ENCODE measurements around the gene TMEM72.
A peak's percentile ranks its signal among the peaks of the same experiment; 100 is the strongest.
"Not testable (repeated sequence)": the region's sequence is repeated elsewhere in the genome, so short reads cannot be mapped to it uniquely, and the experiment has no call there.

TMEM72 gene

DNA sequence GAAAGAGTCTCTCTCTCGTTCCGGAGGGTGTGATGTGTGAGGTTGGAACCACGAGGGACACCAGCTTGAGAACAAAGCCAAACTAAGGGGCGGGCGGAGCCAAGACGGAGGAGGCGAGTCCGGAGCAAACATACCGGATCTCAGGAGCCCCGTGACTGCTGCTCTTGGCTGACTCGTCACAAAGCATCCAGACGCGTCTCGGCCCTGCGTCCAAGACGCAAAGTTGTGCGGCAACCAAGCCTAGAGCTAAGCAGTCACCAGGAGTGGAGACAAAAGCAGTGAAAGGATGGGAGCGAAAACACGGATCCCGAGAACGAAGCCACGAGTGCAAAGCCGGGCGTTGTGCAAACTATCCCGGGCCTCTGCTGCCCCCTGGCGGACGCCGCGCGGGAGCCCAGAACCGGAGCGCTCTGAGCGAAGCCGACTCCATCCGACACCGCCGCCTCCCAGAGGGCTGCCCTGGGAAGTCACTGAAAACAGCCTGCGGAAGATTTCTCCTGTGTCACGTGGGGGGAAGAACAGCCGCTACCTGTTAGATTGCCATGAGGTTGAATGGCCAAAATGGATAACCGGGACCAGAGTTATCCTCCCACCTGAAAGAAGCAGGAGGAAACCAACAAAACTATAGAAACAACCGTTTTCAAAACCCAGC lies 46.4 kb upstream of the TMEM72 start:
- ATAC-seq = peak; percentile 99
- TF ChIP-seq PPARA (CRISPR knock-in tag; IDR thresholded peaks at IDR 0.05; ENCODE audit: borderline replicate concordance) = no peak
- TF ChIP-seq ZC3H10 (CRISPR knock-in tag; IDR thresholded peaks at IDR 0.05) = no peak
- TF ChIP-seq ESRRG (CRISPR knock-in tag; IDR thresholded peaks at IDR 0.05) = no peak
- TF ChIP-seq TCF4 (CRISPR knock-in tag; IDR thresholded peaks at IDR 0.05; ENCODE audit: borderline replicate concordance) = no peak
- no peak for TF ChIP-seq ZFP3 (CRISPR knock-in tag; IDR thresholded peaks at IDR 0.05)
- TF ChIP-seq, protein P1, sequence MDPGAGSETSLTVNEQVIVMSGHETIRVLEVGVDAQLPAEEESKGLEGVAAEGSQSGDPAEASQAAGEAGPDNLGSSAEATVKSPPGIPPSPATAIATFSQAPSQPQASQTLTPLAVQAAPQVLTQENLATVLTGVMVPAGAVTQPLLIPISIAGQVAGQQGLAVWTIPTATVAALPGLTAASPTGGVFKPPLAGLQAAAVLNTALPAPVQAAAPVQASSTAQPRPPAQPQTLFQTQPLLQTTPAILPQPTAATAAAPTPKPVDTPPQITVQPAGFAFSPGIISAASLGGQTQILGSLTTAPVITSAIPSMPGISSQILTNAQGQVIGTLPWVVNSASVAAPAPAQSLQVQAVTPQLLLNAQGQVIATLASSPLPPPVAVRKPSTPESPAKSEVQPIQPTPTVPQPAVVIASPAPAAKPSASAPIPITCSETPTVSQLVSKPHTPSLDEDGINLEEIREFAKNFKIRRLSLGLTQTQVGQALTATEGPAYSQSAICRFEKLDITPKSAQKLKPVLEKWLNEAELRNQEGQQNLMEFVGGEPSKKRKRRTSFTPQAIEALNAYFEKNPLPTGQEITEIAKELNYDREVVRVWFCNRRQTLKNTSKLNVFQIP (CRISPR knock-in tag; IDR thresholded peaks at IDR 0.05; ENCODE audit: borderline replicate concordance, low read depth) = no peak
- no peak for TF ChIP-seq CSDC2 (CRISPR knock-in tag; IDR thresholded peaks at IDR 0.05)
- no peak for TF ChIP-seq ZNF70 (CRISPR knock-in tag; IDR thresholded peaks at IDR 0.05)
- TF ChIP-seq, protein P2, sequence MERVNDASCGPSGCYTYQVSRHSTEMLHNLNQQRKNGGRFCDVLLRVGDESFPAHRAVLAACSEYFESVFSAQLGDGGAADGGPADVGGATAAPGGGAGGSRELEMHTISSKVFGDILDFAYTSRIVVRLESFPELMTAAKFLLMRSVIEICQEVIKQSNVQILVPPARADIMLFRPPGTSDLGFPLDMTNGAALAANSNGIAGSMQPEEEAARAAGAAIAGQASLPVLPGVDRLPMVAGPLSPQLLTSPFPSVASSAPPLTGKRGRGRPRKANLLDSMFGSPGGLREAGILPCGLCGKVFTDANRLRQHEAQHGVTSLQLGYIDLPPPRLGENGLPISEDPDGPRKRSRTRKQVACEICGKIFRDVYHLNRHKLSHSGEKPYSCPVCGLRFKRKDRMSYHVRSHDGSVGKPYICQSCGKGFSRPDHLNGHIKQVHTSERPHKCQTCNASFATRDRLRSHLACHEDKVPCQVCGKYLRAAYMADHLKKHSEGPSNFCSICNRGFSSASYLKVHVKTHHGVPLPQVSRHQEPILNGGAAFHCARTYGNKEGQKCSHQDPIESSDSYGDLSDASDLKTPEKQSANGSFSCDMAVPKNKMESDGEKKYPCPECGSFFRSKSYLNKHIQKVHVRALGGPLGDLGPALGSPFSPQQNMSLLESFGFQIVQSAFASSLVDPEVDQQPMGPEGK (CRISPR knock-in tag; IDR thresholded peaks at IDR 0.05; ENCODE audit: borderline replicate concordance) = no peak
- no peak for TF ChIP-seq OSR1 (CRISPR knock-in tag; IDR thresholded peaks at IDR 0.05)
- TF ChIP-seq, protein P3, sequence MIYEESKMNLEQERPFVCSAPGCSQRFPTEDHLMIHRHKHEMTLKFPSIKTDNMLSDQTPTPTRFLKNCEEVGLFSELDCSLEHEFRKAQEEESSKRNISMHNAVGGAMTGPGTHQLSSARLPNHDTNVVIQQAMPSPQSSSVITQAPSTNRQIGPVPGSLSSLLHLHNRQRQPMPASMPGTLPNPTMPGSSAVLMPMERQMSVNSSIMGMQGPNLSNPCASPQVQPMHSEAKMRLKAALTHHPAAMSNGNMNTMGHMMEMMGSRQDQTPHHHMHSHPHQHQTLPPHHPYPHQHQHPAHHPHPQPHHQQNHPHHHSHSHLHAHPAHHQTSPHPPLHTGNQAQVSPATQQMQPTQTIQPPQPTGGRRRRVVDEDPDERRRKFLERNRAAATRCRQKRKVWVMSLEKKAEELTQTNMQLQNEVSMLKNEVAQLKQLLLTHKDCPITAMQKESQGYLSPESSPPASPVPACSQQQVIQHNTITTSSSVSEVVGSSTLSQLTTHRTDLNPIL (CRISPR knock-in tag; IDR thresholded peaks at IDR 0.05; ENCODE audit: low read depth) = no peak
- TF ChIP-seq ZFP30 (CRISPR knock-in tag; IDR thresholded peaks at IDR 0.05) = no peak
- TF ChIP-seq SNAI2 (CRISPR knock-in tag; IDR thresholded peaks at IDR 0.05) = no peak
- TF ChIP-seq ZNF565 (CRISPR knock-in tag; conservative IDR thresholded peaks at IDR 0.05; ENCODE audit: low read depth) = no peak
- TF ChIP-seq RARB (CRISPR knock-in tag; IDR thresholded peaks at IDR 0.05) = no peak
- TF ChIP-seq BACH2 (CRISPR knock-in tag; IDR thresholded peaks at IDR 0.05; ENCODE audit: borderline replicate concordance) = no peak
- no peak for TF ChIP-seq GLIS3 (CRISPR knock-in tag; IDR thresholded peaks at IDR 0.05)
- TF ChIP-seq, protein P4, sequence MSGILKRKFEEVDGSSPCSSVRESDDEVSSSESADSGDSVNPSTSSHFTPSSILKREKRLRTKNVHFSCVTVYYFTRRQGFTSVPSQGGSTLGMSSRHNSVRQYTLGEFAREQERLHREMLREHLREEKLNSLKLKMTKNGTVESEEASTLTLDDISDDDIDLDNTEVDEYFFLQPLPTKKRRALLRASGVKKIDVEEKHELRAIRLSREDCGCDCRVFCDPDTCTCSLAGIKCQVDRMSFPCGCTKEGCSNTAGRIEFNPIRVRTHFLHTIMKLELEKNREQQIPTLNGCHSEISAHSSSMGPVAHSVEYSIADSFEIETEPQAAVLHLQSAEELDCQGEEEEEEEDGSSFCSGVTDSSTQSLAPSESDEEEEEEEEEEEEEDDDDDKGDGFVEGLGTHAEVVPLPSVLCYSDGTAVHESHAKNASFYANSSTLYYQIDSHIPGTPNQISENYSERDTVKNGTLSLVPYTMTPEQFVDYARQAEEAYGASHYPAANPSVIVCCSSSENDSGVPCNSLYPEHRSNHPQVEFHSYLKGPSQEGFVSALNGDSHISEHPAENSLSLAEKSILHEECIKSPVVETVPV (CRISPR knock-in tag; IDR thresholded peaks at IDR 0.05) = no peak

DNA sequence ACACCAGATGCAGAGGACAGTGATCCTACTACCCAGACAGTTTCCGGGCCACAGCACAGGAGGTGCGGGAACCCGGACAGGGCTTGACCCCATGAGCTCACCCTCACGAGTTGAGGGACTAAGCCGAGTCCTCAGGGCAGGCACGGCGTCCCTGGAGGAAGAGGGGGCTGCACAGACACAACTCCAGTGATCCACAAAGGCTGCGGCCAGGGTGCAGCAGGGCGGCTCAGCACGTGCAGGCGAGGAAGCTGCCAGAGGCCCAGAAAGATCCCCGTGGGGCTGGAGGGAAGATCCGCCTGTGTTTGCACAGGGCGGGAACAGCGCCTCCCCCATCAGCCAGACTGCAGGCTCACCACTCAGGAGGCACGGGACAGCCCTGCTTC lies 45.9 kb upstream of the TMEM72 start:
- TF ChIP-seq ARNTL (CRISPR knock-in tag; IDR thresholded peaks at IDR 0.05; ENCODE audit: borderline replicate concordance, low read depth) (no peak), CSDC2 (CRISPR knock-in tag; IDR thresholded peaks at IDR 0.05) (no peak), ISL1 (CRISPR knock-in tag; IDR thresholded peaks at IDR 0.05) (no peak), ZNF8 (CRISPR knock-in tag; IDR thresholded peaks at IDR 0.05) (no peak), SNAI2 (CRISPR knock-in tag; IDR thresholded peaks at IDR 0.05) (no peak), OSR1 (CRISPR knock-in tag; IDR thresholded peaks at IDR 0.05) (no peak), TCF4 (CRISPR knock-in tag; IDR thresholded peaks at IDR 0.05; ENCODE audit: borderline replicate concordance) (no peak), ZC3H10 (CRISPR knock-in tag; IDR thresholded peaks at IDR 0.05) (no peak), ZFP3 (CRISPR knock-in tag; IDR thresholded peaks at IDR 0.05) (no peak), ZFP30 (CRISPR knock-in tag; IDR thresholded peaks at IDR 0.05) (no peak)
- TF ChIP-seq, protein P2 (CRISPR knock-in tag; IDR thresholded peaks at IDR 0.05; ENCODE audit: borderline replicate concordance) = no peak
- TF ChIP-seq, protein P1 (CRISPR knock-in tag; IDR thresholded peaks at IDR 0.05; ENCODE audit: borderline replicate concordance, low read depth) = no peak
- peak; percentile 22; the same call in 2 of the 3 replicates for ATAC-seq

DNA sequence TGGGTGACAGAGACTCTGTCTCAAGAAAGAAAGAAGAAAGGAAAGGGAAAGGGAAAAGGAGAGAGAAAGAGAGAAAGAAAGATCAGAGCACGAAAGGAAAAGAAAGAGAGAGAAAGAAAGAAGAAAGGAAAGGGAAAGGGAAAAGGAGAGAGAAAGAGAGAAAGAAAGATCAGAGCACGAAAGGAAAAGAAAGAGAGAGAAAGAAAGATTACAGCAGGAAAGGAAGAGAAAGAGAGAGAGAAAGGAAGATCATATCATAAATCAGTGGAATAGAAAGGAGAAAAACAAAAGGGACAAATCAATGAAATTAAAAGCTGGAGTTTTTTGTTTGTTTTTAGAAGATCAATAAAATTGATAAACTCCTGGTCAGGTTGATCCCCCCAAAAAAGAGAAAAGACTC lies 44.8 kb upstream of the TMEM72 start:
- not testable (repeated sequence) for ATAC-seq

All from SK-N-SH treated with all-trans-retinoic acid at 6 μM for 48 hours (cell line).